ENCODE measurements around the gene YPEL3.

DNA sequence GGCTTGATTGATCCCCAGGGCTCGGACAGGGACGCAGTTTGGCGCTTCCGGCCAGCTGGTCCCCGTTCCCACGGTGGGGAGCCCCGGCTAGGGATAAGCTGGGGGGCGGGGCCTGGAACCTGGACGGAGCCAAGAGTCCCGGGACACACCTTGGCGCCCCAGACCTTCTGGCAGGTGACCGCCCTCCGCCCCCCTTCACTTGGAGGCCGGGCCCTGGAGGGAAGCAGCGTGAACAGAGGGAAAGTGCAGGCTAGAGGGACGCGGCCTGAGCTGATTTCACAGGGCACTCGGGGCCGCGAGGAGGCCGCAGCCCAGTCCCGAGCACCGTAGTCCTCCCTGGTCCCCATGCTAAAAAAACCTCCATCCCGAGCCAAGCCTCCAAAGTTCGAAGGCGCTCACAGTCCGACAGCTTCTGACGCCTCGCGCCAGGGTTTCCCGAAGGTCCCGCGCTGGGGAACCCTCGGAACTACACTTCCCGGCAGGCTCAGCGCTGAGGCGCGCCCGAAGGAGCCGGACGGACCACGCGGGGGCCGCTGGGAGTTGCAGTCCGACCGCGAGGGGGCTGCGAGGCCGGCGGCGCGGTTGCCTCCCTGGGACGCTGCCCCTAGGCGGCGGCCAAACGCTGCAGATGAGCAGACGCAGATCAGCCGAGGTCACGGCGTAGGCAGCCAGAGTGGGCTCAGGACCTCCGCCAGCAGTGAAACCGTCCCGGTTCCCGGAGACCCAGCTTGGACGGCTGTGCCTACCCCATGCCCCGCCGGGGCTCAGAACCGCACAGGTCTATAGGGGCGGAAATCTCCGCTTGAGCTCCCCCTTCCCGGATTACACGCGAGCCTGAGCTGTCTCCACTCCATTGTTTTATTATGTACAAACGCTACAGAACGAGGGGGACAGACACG, 4.3 kb downstream of the YPEL3 start, which contains the start of gene TBX6:
- TF ChIP-seq POLR2A (IDR thresholded peaks at IDR 0.05; ENCODE audit: low read depth, low read length) (0 out of 2 replicates have a peak, but pooled peaks have one; percentile 16), POLR2AphosphoS5 (IDR thresholded peaks at IDR 0.05; ENCODE audit: low read depth, low read length) (no peak), TAF1 (IDR thresholded peaks at IDR 0.05; ENCODE audit: low read depth, low read length) (no peak), PAX5 (IDR thresholded peaks at IDR 0.05; ENCODE audit: insufficient read depth, low read length, severe bottlenecking) (peak; percentile 47)

Data from GM12891 (cell line).